Upper lobe of left lung (tissue), 6 donors: ENCODE data around the gene MID2. TPM values are rescaled to one million over a fixed set of nuclear protein-coding genes. Genes with fewer than 3 reads are reported as not detected.
"Not testable (repeated sequence)": the region's sequence is repeated elsewhere in the genome, so short reads cannot be mapped to it uniquely, and the experiment has no call there.

Experiments
- ATAC-seq, 2 donors: fragments of 200-7000 bp; cut with Tn5 transposase; one replicate each; pipeline ENCODE4 v1.9.1; 2022; ENCODE audit warnings: mild to moderate bottlenecking in 2 of 2, moderate library complexity in 2 of 2; ENCODE audit not compliant: low FRiP score in 2 of 2
- DNase-seq, 2 donors: peaks; one replicate each; pipeline ENCODE4 v3.0.0-alpha.2; 2019 to 2020
- H3K27ac ChIP-seq, 4 donors: fragments of 200-600 bp; sonication (generic); one replicate each; pipeline ENCODE4 v1.5.1; 2016 to 2019
- H3K27me3 ChIP-seq, 4 donors: fragments of 200-600 bp; sonication (generic); one replicate each; pipeline ENCODE4 v1.5.1; 2017 to 2019
- H3K36me3 ChIP-seq, 4 donors: fragments of 200-600 bp; sonication (generic); one replicate each; pipeline ENCODE4 v1.5.1; 2016 to 2019
- H3K4me1 ChIP-seq, 4 donors: fragments of 200-600 bp; sonication (generic); one replicate each; pipeline ENCODE4 v1.5.1; 2018 to 2019
- H3K4me3 ChIP-seq, 4 donors: fragments of 200-600 bp; sonication (generic); one replicate each; pipeline ENCODE4 v1.5.1; 2017 to 2019; ENCODE audit warnings: mild to moderate bottlenecking in 2 of 4, moderate library complexity in 1 of 4
- H3K9me3 ChIP-seq, 4 donors: fragments of 200-600 bp; sonication (generic); one replicate each; pipeline ENCODE4 v1.5.1; 2018 to 2019
- CTCF ChIP-seq, 6 experiments: fragments of 450-650 bp in 4 of 6; fragments of 200-600 bp in 2 of 6; sonication (generic) in 2 of 6; IDR thresholded peaks; one replicate each; pipeline ENCODE4 v1.5.1; 2016 to 2019; ENCODE audit warnings: antibody characterized with exemption in 6 of 6
- EP300 ChIP-seq, 4 donors: sonication (generic); formaldehyde crosslinking; IDR thresholded peaks; one replicate each; pipeline ENCODE4 v1.5.1; 2017; ENCODE audit warnings: antibody characterized with exemption in 4 of 4, control low read depth in 2 of 4
- POLR2A ChIP-seq, 4 donors: fragments of 450-650 bp; IDR thresholded peaks; one replicate each; pipeline ENCODE4 v1.5.1; 2016 to 2017; ENCODE audit warnings: antibody characterized with exemption in 4 of 4, mild to moderate bottlenecking in 2 of 4
- POLR2AphosphoS5 ChIP-seq, 2 donors: sonication (generic); formaldehyde crosslinking; IDR thresholded peaks; one replicate each; pipeline ENCODE4 v1.5.1; 2017; ENCODE audit warnings: antibody characterized with exemption in 2 of 2
- WGBS, 2 donors: methylation state at CpG; one replicate each; pipeline ENCODE4 v1.1.5; 2017 to 2018; 5-methylcytosine and 5-hydroxymethylcytosine counted together
- total RNA-seq, 6 donors: library from RNA; depleted of rRNA in 4 of 6; stranded (reverse); fragments of >200 nt in 4 of 6; gene quantifications; one replicate each; pipeline versions ENCODE4 v1.1.0 to v1.2.1, GENCODE V29; 2016 to 2021
- donor health status: DM: no; HTN: no; CAD: no; lungs with moderate emphysema.
- donor health status: DM: no; HTN: yes; CAD: no; lungs with severe emphysema.

Gene MID2
- total RNA-seq, 6 donors from 2014 or later, result 12.7 to 21.2 (median 17.1) TPM

GRCh38 chrX:107935664-107936433, 110.2 kb downstream of the MID2 start:
- H3K4me1 ChIP-seq, result no peaks in the 10 kb centered on the region
- DNase-seq (peak in 1 of 2 donors; percentile 52), ATAC-seq (no peak)
- no peak overlapping the region for H3K27ac ChIP-seq
- TF ChIP-seq EP300 (IDR thresholded peaks at IDR 0.05), result no peak
- no peak for TF ChIP-seq CTCF (IDR thresholded peaks at IDR 0.05)
- TF ChIP-seq POLR2AphosphoS5 (IDR thresholded peaks at IDR 0.05), result no peak
- no peak for TF ChIP-seq POLR2A (IDR thresholded peaks at IDR 0.05)
- no peaks in the 10 kb centered on the region for H3K36me3 ChIP-seq
- H3K9me3 ChIP-seq, result no peaks in the 10 kb centered on the region
- WGBS, 2 donors, result 24 to 46% methylated on average over 22 to 48 of the region's 48 CpGs
- no peak overlapping the region for H3K4me3 ChIP-seq
- no peaks in the 10 kb centered on the region for H3K27me3 ChIP-seq

GRCh38 chrX:107936434-107936730, 110.7 kb downstream of the MID2 start:
- Histone ChIP-seq H3K27ac (no peak overlapping the region), H3K36me3 (no peaks in the 10 kb centered on the region), H3K27me3 (no peaks in the 10 kb centered on the region), H3K4me3 (no peak overlapping the region), H3K9me3 (no peaks in the 10 kb centered on the region), H3K4me1 (no peaks in the 10 kb centered on the region)
- WGBS, 2 donors, result 51% methylated on average over 16 of the region's 16 CpGs
- DNase-seq (no peak), ATAC-seq (no peak)
- TF ChIP-seq POLR2AphosphoS5 (IDR thresholded peaks at IDR 0.05), result no peak
- no peak for TF ChIP-seq EP300 (IDR thresholded peaks at IDR 0.05)
- no peak for TF ChIP-seq CTCF (IDR thresholded peaks at IDR 0.05)
- no peak for TF ChIP-seq POLR2A (IDR thresholded peaks at IDR 0.05)

GRCh38 chrX:107940095-107940494, 114.4 kb downstream of the MID2 start:
- H3K4me1 ChIP-seq, result no peaks in the 10 kb centered on the region
- no peaks in the 10 kb centered on the region for H3K36me3 ChIP-seq
- DNase-seq, result no peak
- H3K27ac ChIP-seq, result no peak overlapping the region
- TF ChIP-seq POLR2AphosphoS5 (IDR thresholded peaks at IDR 0.05), result no peak
- no peak for TF ChIP-seq POLR2A (IDR thresholded peaks at IDR 0.05)
- no peak for TF ChIP-seq CTCF (IDR thresholded peaks at IDR 0.05)
- TF ChIP-seq EP300 (IDR thresholded peaks at IDR 0.05), result no peak
- WGBS, 2 donors, result 53 to 72% methylated on average over 3 of the region's 3 CpGs
- H3K9me3 ChIP-seq, result no peaks in the 10 kb centered on the region
- ATAC-seq, result no peak
- H3K4me3 ChIP-seq, result no peak overlapping the region
- no peaks in the 10 kb centered on the region for H3K27me3 ChIP-seq

- not testable (repeated sequence) for H3K36me3 ChIP-seq, H3K9me3 ChIP-seq, ATAC-seq
Measured at GRCh38 chrX:107955337-107955736, 129.7 kb downstream of the MID2 start.

GRCh38 chrX:107968623-107969022, 143.0 kb downstream of the MID2 start:
- H3K27me3 ChIP-seq, result no peaks in the 10 kb centered on the region
- no peaks in the 10 kb centered on the region for H3K4me1 ChIP-seq
- H3K4me3 ChIP-seq, result no peak overlapping the region
- no peaks in the 10 kb centered on the region for H3K9me3 ChIP-seq
- 76 to 98% methylated on average over 5 of the region's 5 CpGs for WGBS, 2 donors
- ATAC-seq (no peak), DNase-seq (no peak)
- no peak overlapping the region for H3K27ac ChIP-seq
- H3K36me3 ChIP-seq, result no peaks in the 10 kb centered on the region
- TF ChIP-seq POLR2AphosphoS5 (IDR thresholded peaks at IDR 0.05) (no peak), EP300 (IDR thresholded peaks at IDR 0.05) (no peak), POLR2A (IDR thresholded peaks at IDR 0.05) (no peak), CTCF (IDR thresholded peaks at IDR 0.05) (no peak)

More at GRCh38 chrX:107955337-107955736, 129.7 kb downstream of the MID2 start:
- H3K4me1 ChIP-seq, H3K27me3 ChIP-seq, H3K4me3 ChIP-seq, H3K27ac ChIP-seq, DNase-seq: not testable (repeated sequence)
